H9 (cell line): ENCODE results near the gene HPGDS. TPM values are rescaled to one million over a fixed set of nuclear protein-coding genes. Genes with fewer than 3 reads are reported as not detected.

Experiments
- DNase-seq: peaks from one replicate; pipeline ENCODE4 v3.0.0-alpha.2; 2017
- H2AFZ ChIP-seq: one replicate; pipeline ENCODE4 v1.6.1; 2013; ENCODE audit warnings: mild to moderate bottlenecking, low read length, control low read depth, moderate library complexity
- H2AK5ac ChIP-seq: 2 replicates; pipeline ENCODE4 v1.6.1; 2013; ENCODE audit warnings: low read length, control low read depth, mixed read lengths; ENCODE audit not compliant: insufficient read length
- H2BK120ac ChIP-seq: one replicate; pipeline ENCODE4 v1.6.1; 2013; ENCODE audit warnings: low read depth, mild to moderate bottlenecking, low read length, control low read depth, inconsistent platforms; ENCODE audit not compliant: poor library complexity, severe bottlenecking
- H2BK12ac ChIP-seq: 2 replicates; pipeline ENCODE4 v1.6.1; 2013; ENCODE audit warnings: low read length, control low read depth, mixed read lengths, low read depth; ENCODE audit not compliant: insufficient read length
- H2BK15ac ChIP-seq: 2 replicates; pipeline ENCODE4 v1.6.1; 2013; ENCODE audit warnings: low read depth, low read length, control low read depth
- H2BK20ac ChIP-seq: one replicate; pipeline ENCODE4 v1.6.1; 2013; ENCODE audit warnings: low read depth, mild to moderate bottlenecking, low read length, control low read depth, inconsistent platforms; ENCODE audit not compliant: poor library complexity, severe bottlenecking
- H2BK5ac ChIP-seq: 2 replicates; pipeline ENCODE4 v1.6.1; 2013; ENCODE audit warnings: low read length, control low read depth, mixed read lengths; ENCODE audit not compliant: insufficient read length
- H3K14ac ChIP-seq: 2 replicates; pipeline ENCODE4 v1.6.1; 2013; ENCODE audit warnings: low read length, control low read depth; ENCODE audit not compliant: insufficient read depth
- H3K18ac ChIP-seq: 2 replicates; pipeline ENCODE4 v1.6.1; 2013; ENCODE audit warnings: low read depth, mild to moderate bottlenecking, mixed read lengths, low read length, control low read depth; ENCODE audit not compliant: insufficient read length
- H3K23ac ChIP-seq: 2 replicates; pipeline ENCODE4 v1.6.1; 2013; ENCODE audit warnings: low read length, control low read depth, mixed read lengths, low read depth; ENCODE audit not compliant: insufficient read length
- H3K23me2 ChIP-seq: 2 replicates; pipeline ENCODE4 v1.6.1; 2013; ENCODE audit warnings: low read depth, mild to moderate bottlenecking, mixed read lengths, low read length, control low read depth; ENCODE audit not compliant: insufficient read length, poor library complexity, severe bottlenecking
- H3K27ac ChIP-seq: 2 replicates; pipeline ENCODE4 v1.5.1; 2013; ENCODE audit warnings: low read length, control low read depth, mixed read lengths, low read depth; ENCODE audit not compliant: insufficient read length
- H3K27me3 ChIP-seq: 2 replicates; pipeline ENCODE4 v1.6.1; 2013; ENCODE audit warnings: low read length, control low read depth, inconsistent platforms; ENCODE audit not compliant: insufficient read depth
- H3K4ac ChIP-seq: 2 replicates; pipeline ENCODE4 v1.6.1; 2013; ENCODE audit warnings: low read depth, mild to moderate bottlenecking, control low read depth, inconsistent platforms, low read length, moderate library complexity
- H3K4me1 ChIP-seq: 2 replicates; pipeline ENCODE4 v1.6.1; 2013; ENCODE audit warnings: low read length, control low read depth, inconsistent platforms; ENCODE audit not compliant: insufficient read depth
- H3K4me2 ChIP-seq: 2 replicates; pipeline ENCODE4 v1.6.1; 2013; ENCODE audit warnings: low read length, control low read depth, mixed read lengths; ENCODE audit not compliant: insufficient read length, insufficient read depth
- H3K56ac ChIP-seq: 2 replicates; pipeline ENCODE4 v1.6.1; 2013; ENCODE audit warnings: low read depth, mild to moderate bottlenecking, mixed read lengths, low read length, control low read depth; ENCODE audit not compliant: insufficient read length
- H3K79me1 ChIP-seq: 2 replicates; pipeline ENCODE4 v1.6.1; 2013; ENCODE audit warnings: low read depth, mild to moderate bottlenecking, moderate library complexity, low read length, control low read depth, inconsistent platforms; ENCODE audit not compliant: insufficient read depth, poor library complexity, severe bottlenecking
- H3K79me2 ChIP-seq: 2 replicates; pipeline ENCODE4 v1.6.1; 2013; ENCODE audit warnings: low read length, control low read depth, inconsistent platforms; ENCODE audit not compliant: insufficient read depth
- H3K9ac ChIP-seq: 2 replicates; pipeline ENCODE4 v1.6.1; 2013; ENCODE audit warnings: low read length, control low read depth, mixed read lengths; ENCODE audit not compliant: insufficient read length; ENCODE audit errors: extremely low read depth
- H3K9me3 ChIP-seq: one replicate; pipeline ENCODE4 v1.6.1; 2013; ENCODE audit warnings: low read depth, low read length, inconsistent platforms; ENCODE audit not compliant: control insufficient read depth
- H3T11ph ChIP-seq: one replicate; pipeline ENCODE4 v1.6.1; 2013; ENCODE audit warnings: mild to moderate bottlenecking, low read length, control low read depth, inconsistent platforms
- H4K20me1 ChIP-seq: one replicate; pipeline ENCODE4 v1.6.1; 2013; ENCODE audit not compliant: control insufficient read depth, insufficient read length, insufficient read depth
- H4K5ac ChIP-seq: 2 replicates; pipeline ENCODE4 v1.6.1; 2013; ENCODE audit warnings: low read depth, mild to moderate bottlenecking, mixed read lengths, low read length, control low read depth; ENCODE audit not compliant: insufficient read length
- H4K8ac ChIP-seq: replicated peaks from 2 replicates; pipeline ENCODE4 v1.6.1; 2013; ENCODE audit warnings: low read length, control low read depth, mixed read lengths, low read depth; ENCODE audit not compliant: insufficient read length
- H4K91ac ChIP-seq: 2 replicates; pipeline ENCODE4 v1.6.1; 2013; ENCODE audit warnings: low read depth, mild to moderate bottlenecking, moderate library complexity, mixed read lengths, low read length, control low read depth; ENCODE audit not compliant: insufficient read length
- H3K27ac Mint-ChIP-seq, 3 experiments: 2 replicates in 2 of 3; 3 replicates in 1 of 3; pipeline ENCODE4 v1.8.0; 2020 to 2021; ENCODE audit warnings: mixed read lengths in 3 of 3, mild to moderate bottlenecking in 1 of 3, moderate library complexity in 1 of 3
- H3K27me3 Mint-ChIP-seq: 2 replicates; pipeline ENCODE4 v1.8.0; 2021; ENCODE audit warnings: low read depth, mild to moderate bottlenecking, moderate library complexity, mixed read lengths
- H3K36me3 Mint-ChIP-seq, 3 experiments: 2 replicates in 2 of 3; 3 replicates in 1 of 3; pipeline ENCODE4 v1.8.0; 2020 to 2021; ENCODE audit warnings: low read depth in 3 of 3, mixed read lengths in 3 of 3; ENCODE audit not compliant: insufficient read depth in 1 of 3
- H3K4me1 Mint-ChIP-seq, 2 experiments: 2 replicates each; pipeline ENCODE4 v1.8.0; 2020; ENCODE audit warnings: mixed read lengths in 2 of 2
- H3K4me3 Mint-ChIP-seq, 2 experiments: 2 replicates in 1 of 2; 3 replicates in 1 of 2; pipeline ENCODE4 v1.8.0; 2020 to 2021; ENCODE audit warnings: mild to moderate bottlenecking in 2 of 2, mixed read lengths in 2 of 2, moderate library complexity in 1 of 2
- H3K9me3 Mint-ChIP-seq, 2 experiments: 2 replicates in 1 of 2; 3 replicates in 1 of 2; pipeline ENCODE4 v1.8.0; 2020; ENCODE audit warnings: mild to moderate bottlenecking in 2 of 2, mixed read lengths in 2 of 2, moderate library complexity in 1 of 2
- CTCF ChIP-seq: fragments of 200-600 bp; sonication (generic); conservative IDR thresholded peaks from 3 replicates; pipeline ENCODE4 v1.8.0; 2021; ENCODE audit warnings: antibody characterized with exemption, mild to moderate bottlenecking
- WGBS: extraction: QIAGEN DNeasy Blood & Tissue Kit; methylation state at CpG from one replicate; pipeline ENCODE4 v1.1.7; 2013; ENCODE audit warnings: missing lambda C conversion rate, low lambda C conversion rate, mixed read lengths; ENCODE audit not compliant: insufficient read length; ENCODE audit errors: extremely low coverage; 5-methylcytosine and 5-hydroxymethylcytosine counted together
- total RNA-seq: library from RNA; stranded (reverse); gene quantifications from 2 replicates; pipeline ENCODE4 v1.2.1, GENCODE V29; 2021

The HPGDS gene
- total RNA-seq, 1 experiment from 2014 or later, result not detected

GRCh38 chr4:94339779-94340178 lies 2.9 kb downstream of the HPGDS start:
- no peak for DNase-seq

More at GRCh38 chr4:94339779-94340178, 2.9 kb downstream of the HPGDS start:
- no peak overlapping the region for H2BK12ac ChIP-seq
- no peaks in the 10 kb centered on the region for H4K20me1 ChIP-seq
- H3K79me2 ChIP-seq, result no peaks in the 10 kb centered on the region
- no CpG with 5 or more reads among the region's 9 CpGs for WGBS
- no peak overlapping the region for H2BK15ac ChIP-seq
- H3T11ph ChIP-seq, result no peak overlapping the region
- H4K8ac ChIP-seq, result no peak overlapping the region
- H3K27me3 ChIP-seq, result no peaks in the 10 kb centered on the region
- H3K27ac ChIP-seq, result no peak overlapping the region
- H2BK20ac ChIP-seq, result no peak overlapping the region
- H3K56ac ChIP-seq, result no peak overlapping the region
- H3K4me2 ChIP-seq, result no peak overlapping the region
- H3K36me3 Mint-ChIP-seq, result no peaks in the 10 kb centered on the region
- H3K9me3 Mint-ChIP-seq, result no peaks in the 10 kb centered on the region
- no peak overlapping the region for H3K4ac ChIP-seq
- no peak overlapping the region for H3K14ac ChIP-seq
- no peak overlapping the region for H4K5ac ChIP-seq
- H2AFZ ChIP-seq, result no peak overlapping the region
- H3K9ac ChIP-seq, result no peak overlapping the region
- H2BK120ac ChIP-seq, result no peak overlapping the region
- no peak for TF ChIP-seq CTCF
- H2BK5ac ChIP-seq, result no peak overlapping the region
- H2AK5ac ChIP-seq, result no peak overlapping the region
- H3K79me1 ChIP-seq, result no peaks in the 10 kb centered on the region
- H3K4me1 ChIP-seq, result no peaks in the 10 kb centered on the region
- H3K27me3 Mint-ChIP-seq, result no peaks in the 10 kb centered on the region
- H3K18ac ChIP-seq, result no peak overlapping the region
- H4K91ac ChIP-seq, result no peak overlapping the region
- no peak overlapping the region for H3K23ac ChIP-seq
- no peak overlapping the region for H3K27ac Mint-ChIP-seq
- no peaks in the 10 kb centered on the region for H3K23me2 ChIP-seq
- H3K4me1 Mint-ChIP-seq, result 0 out of 4 replicates have a peak, but pooled peaks cover 0 to 4% of the 10 kb centered on the region in 2 experiments
- no peaks in the 10 kb centered on the region for H3K9me3 ChIP-seq
- H3K4me3 Mint-ChIP-seq, result no peak overlapping the region
